Neural progenitor cell (in vitro differentiated cells): ENCODE measurements around the gene RXRA. TPM values are rescaled to one million over a fixed set of nuclear protein-coding genes. Genes with fewer than 3 reads are reported as not detected.

Experiments
- DNase-seq: peaks from one replicate; pipeline ENCODE4 v3.0.0-alpha.2; 2016; ENCODE audit warnings: low spot score
- H2AFZ ChIP-seq: fragments of 200-600 bp; sonication (generic); replicated peaks from 2 replicates; pipeline ENCODE4 v1.6.1; 2016; ENCODE audit warnings: antibody characterized with exemption
- H3F3A ChIP-seq: fragments of 200-600 bp; sonication (generic); 2 replicates; pipeline ENCODE4 v1.6.1; 2016; ENCODE audit warnings: antibody characterized with exemption, low read depth
- H3K27ac ChIP-seq: fragments of 200-600 bp; sonication (generic); 2 replicates; pipeline ENCODE4 v1.5.1; 2016; ENCODE audit warnings: mild to moderate bottlenecking
- H3K27me3 ChIP-seq: fragments of 200-600 bp; sonication (generic); 2 replicates; pipeline ENCODE4 v1.6.1; 2016; ENCODE audit warnings: mild to moderate bottlenecking, moderate library complexity
- H3K36me3 ChIP-seq: fragments of 200-600 bp; sonication (generic); 2 replicates; pipeline ENCODE4 v1.5.1; 2016
- H3K4me1 ChIP-seq: fragments of 200-600 bp; sonication (generic); 2 replicates; pipeline ENCODE4 v1.6.1; 2016; ENCODE audit warnings: mixed run types
- H3K4me2 ChIP-seq: fragments of 200-600 bp; sonication (generic); 2 replicates; pipeline ENCODE4 v1.6.1; 2016
- H3K4me3 ChIP-seq: fragments of 200-600 bp; sonication (generic); 2 replicates; pipeline ENCODE4 v1.5.1; 2016
- H3K79me2 ChIP-seq: fragments of 200-600 bp; sonication (generic); 2 replicates; pipeline ENCODE4 v1.6.1; 2016; ENCODE audit warnings: low read depth
- H3K9ac ChIP-seq: fragments of 200-600 bp; sonication (generic); 2 replicates; pipeline ENCODE4 v1.6.1; 2016
- H3K9me3 ChIP-seq: fragments of 200-600 bp; sonication (generic); 2 replicates; pipeline ENCODE4 v1.5.1; 2016; ENCODE audit warnings: low read depth
- H4K20me1 ChIP-seq: fragments of 200-600 bp; sonication (generic); 2 replicates; pipeline ENCODE4 v1.6.1; 2016; ENCODE audit warnings: low read depth
- H3K27ac Mint-ChIP-seq: 3 replicates; pipeline ENCODE4 v1.8.0; 2021; ENCODE audit warnings: mixed read lengths
- H3K27me3 Mint-ChIP-seq: 2 replicates; pipeline ENCODE4 v1.8.0; 2022; ENCODE audit warnings: low read depth, mild to moderate bottlenecking, inconsistent platforms, moderate library complexity, mixed read lengths; ENCODE audit not compliant: insufficient read depth
- H3K36me3 Mint-ChIP-seq: 3 replicates; pipeline ENCODE4 v1.8.0; 2021; ENCODE audit warnings: mixed read lengths
- H3K4me1 Mint-ChIP-seq: 3 replicates; pipeline ENCODE4 v1.8.0; 2021; ENCODE audit warnings: mixed read lengths
- H3K4me3 Mint-ChIP-seq: 3 replicates; pipeline ENCODE4 v1.8.0; 2021; ENCODE audit warnings: mild to moderate bottlenecking, moderate library complexity, mixed read lengths
- H3K9me3 Mint-ChIP-seq: 3 replicates; pipeline ENCODE4 v1.8.0; 2020; ENCODE audit warnings: mixed read lengths
- EZH2 ChIP-seq: fragments of 200-600 bp; sonication (generic); IDR thresholded peaks from 2 replicates; pipeline ENCODE4 v1.6.1; 2017; ENCODE audit warnings: antibody characterized with exemption, mild to moderate bottlenecking, moderate library complexity
- EZH2phosphoT487 ChIP-seq: fragments of 200-600 bp; sonication (generic); IDR thresholded peaks from 2 replicates; pipeline ENCODE4 v1.6.1; 2017; ENCODE audit warnings: antibody characterized with exemption
- total RNA-seq: library from RNA; depleted of rRNA; stranded (reverse); fragments of >200 nt; gene quantifications from 2 replicates; pipeline ENCODE4 v1.2.3, GENCODE V29; 2015; ENCODE audit warnings: low replicate concordance
- TF ChIP-seq, protein P1 (sequence below): fragments of 200-600 bp; sonication (generic); IDR thresholded peaks from 2 replicates; pipeline ENCODE4 v1.5.1; 2017; ENCODE audit warnings: antibody characterized with exemption, mild to moderate bottlenecking

The RXRA gene
- total RNA-seq, 1 donor from 2014 or later, result 11.6 TPM

DNA sequence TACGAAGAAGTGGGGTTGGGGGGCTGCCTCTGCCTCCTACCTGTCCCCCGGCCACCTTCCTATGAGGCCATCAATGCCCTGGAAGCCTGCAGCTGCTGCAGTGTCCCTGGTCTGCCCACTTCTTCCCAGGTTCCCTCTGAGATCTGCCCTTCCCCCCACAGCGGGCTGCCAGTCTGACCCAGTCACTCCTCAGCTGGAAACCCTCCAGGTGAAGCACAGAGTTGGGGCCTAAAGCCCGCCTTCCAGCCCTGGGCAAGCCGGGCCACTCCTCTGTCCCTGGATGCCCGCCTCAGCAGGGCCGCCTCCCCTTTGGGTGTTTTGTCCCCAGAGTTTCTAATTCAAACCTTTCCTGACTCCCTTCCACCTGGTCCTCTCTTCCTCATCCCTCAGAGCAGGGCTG lies 137.0 kb downstream of the RXRA start:
- Histone ChIP-seq H3K79me2 (no peaks in the 10 kb centered on the region), H2AFZ (no peak overlapping the region)
- no peaks in the 10 kb centered on the region for H3K36me3 Mint-ChIP-seq

DNA sequence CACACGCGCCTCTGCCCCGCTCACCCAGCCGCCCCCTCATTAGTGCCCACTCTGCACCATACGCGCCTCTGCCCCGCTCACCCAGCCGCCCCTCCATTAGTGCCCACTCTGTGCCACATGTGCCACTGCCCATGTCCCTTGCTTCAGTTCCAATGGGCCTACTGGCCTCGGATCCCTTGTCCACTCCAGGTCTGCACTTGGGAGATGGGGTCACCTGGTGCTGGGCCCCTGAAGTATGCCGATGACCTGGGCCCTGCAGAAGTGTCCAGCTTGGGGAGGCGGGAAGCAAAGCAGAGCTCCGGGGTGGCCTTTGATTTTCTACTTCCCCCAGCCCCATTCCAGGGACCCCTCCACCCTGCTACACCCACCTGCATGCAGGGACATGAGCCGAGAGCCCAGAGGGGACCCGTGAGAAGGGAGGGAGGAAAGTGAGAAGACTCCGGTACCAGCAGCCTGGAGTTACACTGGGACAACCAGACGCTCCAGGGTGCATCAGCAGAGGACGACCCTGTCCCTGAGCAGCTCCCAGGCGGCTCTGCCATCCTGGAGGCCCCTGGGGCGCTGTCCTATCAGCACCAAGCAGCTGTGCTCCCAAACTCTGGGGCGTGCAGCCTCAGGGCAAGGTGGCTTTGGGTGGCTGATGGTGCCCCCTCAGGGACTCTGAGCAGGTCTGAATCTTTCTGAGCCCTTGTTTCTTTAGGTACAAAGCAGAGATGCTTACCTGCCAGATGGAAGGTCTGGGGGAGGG lies 140.8 kb downstream of the RXRA start:
- no peak overlapping the region for H3K4me2 ChIP-seq
- peak; percentile 52 for DNase-seq

More for the DNA sequence above, 137.0 kb downstream of the RXRA start:
- DNase-seq, result no peak
- Histone ChIP-seq H3K27me3 (no peaks in the 10 kb centered on the region), H3F3A (no peaks in the 10 kb centered on the region), H4K20me1 (no peaks in the 10 kb centered on the region), H3K9me3 (no peaks in the 10 kb centered on the region), H3K27ac (no peak overlapping the region), H3K4me1 (peaks cover 9% of the 10 kb centered on the region), H3K4me3 (no peak overlapping the region), H3K9ac (no peak overlapping the region), H3K4me2 (no peak overlapping the region), H3K36me3 (no peaks in the 10 kb centered on the region)
- Mint-ChIP-seq H3K9me3 (no peaks in the 10 kb centered on the region), H3K27me3 (peaks cover 2% of the 10 kb centered on the region), H3K4me3 (no peak overlapping the region), H3K27ac (no peak overlapping the region), H3K4me1 (peaks cover 15% of the 10 kb centered on the region)
- TF ChIP-seq EZH2, result no peak
- TF ChIP-seq, protein P1, sequence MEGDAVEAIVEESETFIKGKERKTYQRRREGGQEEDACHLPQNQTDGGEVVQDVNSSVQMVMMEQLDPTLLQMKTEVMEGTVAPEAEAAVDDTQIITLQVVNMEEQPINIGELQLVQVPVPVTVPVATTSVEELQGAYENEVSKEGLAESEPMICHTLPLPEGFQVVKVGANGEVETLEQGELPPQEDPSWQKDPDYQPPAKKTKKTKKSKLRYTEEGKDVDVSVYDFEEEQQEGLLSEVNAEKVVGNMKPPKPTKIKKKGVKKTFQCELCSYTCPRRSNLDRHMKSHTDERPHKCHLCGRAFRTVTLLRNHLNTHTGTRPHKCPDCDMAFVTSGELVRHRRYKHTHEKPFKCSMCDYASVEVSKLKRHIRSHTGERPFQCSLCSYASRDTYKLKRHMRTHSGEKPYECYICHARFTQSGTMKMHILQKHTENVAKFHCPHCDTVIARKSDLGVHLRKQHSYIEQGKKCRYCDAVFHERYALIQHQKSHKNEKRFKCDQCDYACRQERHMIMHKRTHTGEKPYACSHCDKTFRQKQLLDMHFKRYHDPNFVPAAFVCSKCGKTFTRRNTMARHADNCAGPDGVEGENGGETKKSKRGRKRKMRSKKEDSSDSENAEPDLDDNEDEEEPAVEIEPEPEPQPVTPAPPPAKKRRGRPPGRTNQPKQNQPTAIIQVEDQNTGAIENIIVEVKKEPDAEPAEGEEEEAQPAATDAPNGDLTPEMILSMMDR, result no peak
- TF ChIP-seq EZH2phosphoT487, result no peak

DNA sequence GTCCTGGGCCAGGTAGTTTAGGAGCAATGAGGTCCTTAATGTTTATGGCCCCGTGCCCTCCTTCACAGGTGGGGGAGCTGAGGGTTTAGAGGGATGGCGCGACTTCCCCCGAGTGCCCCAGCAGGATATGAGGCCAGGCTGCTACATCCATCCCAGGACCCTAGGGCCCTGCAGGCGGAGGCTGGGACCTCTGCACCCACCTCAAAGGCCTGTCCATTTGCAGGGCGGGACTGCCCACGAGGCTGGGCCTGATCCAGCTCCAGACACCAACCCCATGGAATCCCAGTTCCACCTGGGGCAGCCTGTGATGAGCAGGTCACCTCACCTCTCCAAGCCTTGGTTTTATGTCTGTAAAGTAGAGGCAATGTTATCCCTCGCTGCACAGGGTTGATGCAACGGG lies 142.1 kb downstream of the RXRA start:
- Mint-ChIP-seq H3K27ac (no peak overlapping the region), H3K4me3 (no peak overlapping the region), H3K9me3 (no peaks in the 10 kb centered on the region), H3K36me3 (no peaks in the 10 kb centered on the region), H3K27me3 (peaks cover 2% of the 10 kb centered on the region), H3K4me1 (no peaks in the 10 kb centered on the region)
- Histone ChIP-seq H3K36me3 (no peaks in the 10 kb centered on the region), H3K4me2 (no peak overlapping the region), H3K9me3 (no peaks in the 10 kb centered on the region), H3K4me1 (no peaks in the 10 kb centered on the region), H2AFZ (no peak overlapping the region), H3K27ac (no peak overlapping the region), H3K79me2 (no peaks in the 10 kb centered on the region), H3K27me3 (no peaks in the 10 kb centered on the region), H3F3A (no peaks in the 10 kb centered on the region), H3K4me3 (no peak overlapping the region), H3K9ac (no peak overlapping the region), H4K20me1 (no peaks in the 10 kb centered on the region)
- no peak for DNase-seq
- TF ChIP-seq EZH2phosphoT487 (no peak), EZH2 (no peak)
- TF ChIP-seq, protein P1, result no peak

More for the DNA sequence above, 140.8 kb downstream of the RXRA start:
- Histone ChIP-seq H3K4me3 (no peak overlapping the region), H3K36me3 (no peaks in the 10 kb centered on the region), H3K27ac (no peak overlapping the region), H2AFZ (no peak overlapping the region), H3K9ac (no peak overlapping the region), H4K20me1 (no peaks in the 10 kb centered on the region), H3K27me3 (no peaks in the 10 kb centered on the region), H3K79me2 (no peaks in the 10 kb centered on the region), H3F3A (no peaks in the 10 kb centered on the region), H3K4me1 (peaks cover 9% of the 10 kb centered on the region), H3K9me3 (no peaks in the 10 kb centered on the region)
- no peak overlapping the region for H3K4me3 Mint-ChIP-seq
- peaks cover 10% of the 10 kb centered on the region for H3K4me1 Mint-ChIP-seq
- no peak overlapping the region for H3K27ac Mint-ChIP-seq
- H3K9me3 Mint-ChIP-seq, result no peaks in the 10 kb centered on the region
- peaks cover 2% of the 10 kb centered on the region for H3K27me3 Mint-ChIP-seq
- no peak for TF ChIP-seq EZH2phosphoT487
- TF ChIP-seq, protein P1, result no peak
- TF ChIP-seq EZH2, result no peak
- no peaks in the 10 kb centered on the region for H3K36me3 Mint-ChIP-seq
